ENCODE measurements around the gene ELF4. TPM values are rescaled to one million over a fixed set of nuclear protein-coding genes. Genes with fewer than 3 reads are reported as not detected.

ELF4 gene
- total and polyA plus RNA-seq, 2 of the 13 experiments (the other 11 are each of a cell fraction or from before 2014, with no cell fraction given), result 1.3 to 2.6 TPM

DNA sequence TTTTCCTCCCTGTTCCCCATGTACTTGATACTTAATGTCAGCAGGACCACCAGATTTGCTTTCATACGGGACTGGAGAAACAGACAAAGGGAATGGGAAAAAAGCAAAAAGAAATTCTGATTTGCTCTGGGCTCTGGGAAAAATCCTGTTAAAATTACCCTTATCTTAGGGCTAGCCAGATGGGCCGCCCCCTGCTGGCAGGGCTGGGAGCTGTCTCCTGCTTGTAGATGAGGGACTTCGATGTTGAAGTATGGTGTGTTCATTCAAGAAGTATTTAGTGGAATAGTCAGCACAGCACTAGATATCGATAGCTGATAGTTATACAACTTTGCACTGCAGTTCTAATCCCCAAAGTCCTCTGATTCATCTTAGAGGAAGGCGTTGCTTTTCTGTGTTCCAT is 82.1 kb downstream of the ELF4 start:
- ChIA-PET POLR2A (no interaction called here), CTCF (ENCODE audit: low intra/inter-chr PET ratio, low total read pairs) (interaction anchor here (1.9 kb wide), 1 partner anchor 102 kb away, joined by 6 read pairs; no protein-coding TSS in a partner anchor)
- Histone ChIP-seq H3K27me3 (ENCODE audit: control insufficient read depth in 1 of 2, insufficient read depth in 2 of 2, low read length in 2 of 2) (no peaks in the 10 kb centered on the region), H3K27ac (ENCODE audit: extremely low read length, insufficient read depth, low read length) (no peak overlapping the region), H3K4me3 (replicated peaks in 1 of 3; ENCODE audit: insufficient read depth in 1 of 3, low read depth in 2 of 3, low read length in 3 of 3) (no peak overlapping the region), H3K4me2 (ENCODE audit: low read depth, low read length) (no peak overlapping the region), H3K9ac (ENCODE audit: insufficient read depth, low read depth, low read length) (no peak overlapping the region), H3K4me1 (ENCODE audit: insufficient read depth, low read length) (no peaks in the 10 kb centered on the region), H4K20me1 (ENCODE audit: insufficient read depth, low read length) (no peaks in the 10 kb centered on the region), H3K36me3 (replicated peaks in 1 of 2; ENCODE audit: control insufficient read depth in 1 of 2, insufficient read depth in 2 of 2, low read length in 2 of 2) (peaks cover 4 to 29% of the 10 kb centered on the region in 2 experiments; a peak in 3 of 5 replicates), H3K9me3 (ENCODE audit: low read length) (no peaks in the 10 kb centered on the region), H2AFZ (ENCODE audit: low read length) (no peak overlapping the region), H3K79me2 (ENCODE audit: insufficient read depth, low read length) (no peaks in the 10 kb centered on the region)
- 40% methylated on average over 4 of the region's 5 CpGs for WGBS (ENCODE audit: low lambda C conversion rate)
- intact Hi-C loops (cut with micrococcal nuclease; ENCODE audit: unreplicated experiment) (loop anchor here (1.0 to 2.0 kb wide), 2 partner anchors 49 to 96 kb away; no protein-coding TSS in a partner anchor), in situ Hi-C loops (cut with HindIII; ENCODE audit: extremely low pct_ligation_motif_present, low pct_unique_long_range_greater_than_20kb) (no loop called here)
- no peak for DNase-seq (ENCODE audit: low spot score)
- peak; percentile 62 for FAIRE-seq
- ATAC-seq, result peak; percentile 56; the same call in 1 of the 3 replicates
- TF ChIP-seq HOXA3 (CRISPR knock-in tag; IDR thresholded peaks at IDR 0.05) (no peak), SMC3 (IDR thresholded peaks at IDR 0.05; ENCODE audit: low read length) (peak; percentile 55; the same call in 1 of the 2 replicates), STAG1 (CRISPR knock-in tag; IDR thresholded peaks at IDR 0.05) (peak; percentile 45)
- TF ChIP-seq, protein P1, sequence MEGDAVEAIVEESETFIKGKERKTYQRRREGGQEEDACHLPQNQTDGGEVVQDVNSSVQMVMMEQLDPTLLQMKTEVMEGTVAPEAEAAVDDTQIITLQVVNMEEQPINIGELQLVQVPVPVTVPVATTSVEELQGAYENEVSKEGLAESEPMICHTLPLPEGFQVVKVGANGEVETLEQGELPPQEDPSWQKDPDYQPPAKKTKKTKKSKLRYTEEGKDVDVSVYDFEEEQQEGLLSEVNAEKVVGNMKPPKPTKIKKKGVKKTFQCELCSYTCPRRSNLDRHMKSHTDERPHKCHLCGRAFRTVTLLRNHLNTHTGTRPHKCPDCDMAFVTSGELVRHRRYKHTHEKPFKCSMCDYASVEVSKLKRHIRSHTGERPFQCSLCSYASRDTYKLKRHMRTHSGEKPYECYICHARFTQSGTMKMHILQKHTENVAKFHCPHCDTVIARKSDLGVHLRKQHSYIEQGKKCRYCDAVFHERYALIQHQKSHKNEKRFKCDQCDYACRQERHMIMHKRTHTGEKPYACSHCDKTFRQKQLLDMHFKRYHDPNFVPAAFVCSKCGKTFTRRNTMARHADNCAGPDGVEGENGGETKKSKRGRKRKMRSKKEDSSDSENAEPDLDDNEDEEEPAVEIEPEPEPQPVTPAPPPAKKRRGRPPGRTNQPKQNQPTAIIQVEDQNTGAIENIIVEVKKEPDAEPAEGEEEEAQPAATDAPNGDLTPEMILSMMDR (CRISPR knock-in tag; IDR thresholded peaks at IDR 0.05), result peak; percentile 59
- no TSS peak for BruUV-seq (replicated peaks)

DNA sequence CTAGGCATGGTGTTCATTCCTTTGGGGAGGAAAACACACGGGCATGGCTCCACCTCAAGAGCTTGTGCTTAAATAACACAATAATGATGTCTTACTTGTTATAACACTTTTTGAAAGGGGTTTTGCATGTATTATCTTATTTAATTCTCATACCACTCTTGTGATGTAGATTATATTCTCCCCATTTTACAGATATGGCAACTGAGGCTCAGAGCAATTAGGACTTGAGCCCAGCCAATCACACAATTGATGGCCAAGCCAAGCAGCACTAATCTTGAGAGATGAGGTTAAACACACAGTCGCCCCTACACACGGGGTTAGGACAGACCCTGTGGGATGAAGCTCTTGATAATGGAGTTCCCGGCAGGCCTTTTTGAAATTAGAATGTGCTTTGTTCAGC is 82.7 kb downstream of the ELF4 start:
- TF ChIP-seq ZNF629 (CRISPR knock-in tag; conservative IDR thresholded peaks at IDR 0.05), result peak; percentile 55
- no peak for TF ChIP-seq ZNF329 (CRISPR knock-in tag; IDR thresholded peaks at IDR 0.05; ENCODE audit: low read depth)
- no peaks in the 10 kb centered on the region for H3K4me1 ChIP-seq (ENCODE audit: insufficient read depth, low read length)
- WGBS (ENCODE audit: low lambda C conversion rate), result 92% methylated on average over 2 of the region's 4 CpGs
- ChIA-PET POLR2A (no interaction called here), CTCF (ENCODE audit: low intra/inter-chr PET ratio, low total read pairs) (interaction anchor here (1.9 kb wide), 1 partner anchor 102 kb away, joined by 6 read pairs; no protein-coding TSS in a partner anchor)
- no peak overlapping the region for H3K27ac ChIP-seq (ENCODE audit: extremely low read length, insufficient read depth, low read length)
- H3K79me2 ChIP-seq (ENCODE audit: insufficient read depth, low read length), result no peaks in the 10 kb centered on the region
- H3K27me3 ChIP-seq (ENCODE audit: control insufficient read depth in 1 of 2, insufficient read depth in 2 of 2, low read length in 2 of 2), result no peaks in the 10 kb centered on the region
- in situ Hi-C loops (cut with HindIII; ENCODE audit: extremely low pct_ligation_motif_present, low pct_unique_long_range_greater_than_20kb) (no loop called here), intact Hi-C loops (cut with micrococcal nuclease; ENCODE audit: unreplicated experiment) (no loop called here)
- ATAC-seq (no peak), FAIRE-seq (no peak), DNase-seq (ENCODE audit: low spot score) (no peak)
- H2AFZ ChIP-seq (ENCODE audit: low read length), result no peak overlapping the region
- H4K20me1 ChIP-seq (ENCODE audit: insufficient read depth, low read length), result no peaks in the 10 kb centered on the region
- no peak overlapping the region for H3K4me2 ChIP-seq (ENCODE audit: low read depth, low read length)
- no peaks in the 10 kb centered on the region for H3K9me3 ChIP-seq (ENCODE audit: low read length)
- no peak overlapping the region for H3K9ac ChIP-seq (ENCODE audit: insufficient read depth, low read depth, low read length)
- no TSS peak for BruUV-seq (replicated peaks)
- H3K4me3 ChIP-seq (replicated peaks in 1 of 3; ENCODE audit: insufficient read depth in 1 of 3, low read depth in 2 of 3, low read length in 3 of 3), result no peak overlapping the region
- peaks cover 6 to 34% of the 10 kb centered on the region in 2 experiments; a peak in 3 of 5 replicates for H3K36me3 ChIP-seq (replicated peaks in 1 of 2; ENCODE audit: control insufficient read depth in 1 of 2, insufficient read depth in 2 of 2, low read length in 2 of 2)

Data from HepG2 (cell line).